Stimulated activated CD8-positive, alpha-beta memory T cell treated with anti-CD3 and anti-CD28 coated beads, Interleukin-4, amount 100 ng/mL, for 48 hours (primary cell): ENCODE results near the gene UACA.

Experiments
- DNase-seq: peaks from one replicate; pipeline ENCODE4 v3.0.0-alpha.2; 2020

The UACA gene

DNA sequence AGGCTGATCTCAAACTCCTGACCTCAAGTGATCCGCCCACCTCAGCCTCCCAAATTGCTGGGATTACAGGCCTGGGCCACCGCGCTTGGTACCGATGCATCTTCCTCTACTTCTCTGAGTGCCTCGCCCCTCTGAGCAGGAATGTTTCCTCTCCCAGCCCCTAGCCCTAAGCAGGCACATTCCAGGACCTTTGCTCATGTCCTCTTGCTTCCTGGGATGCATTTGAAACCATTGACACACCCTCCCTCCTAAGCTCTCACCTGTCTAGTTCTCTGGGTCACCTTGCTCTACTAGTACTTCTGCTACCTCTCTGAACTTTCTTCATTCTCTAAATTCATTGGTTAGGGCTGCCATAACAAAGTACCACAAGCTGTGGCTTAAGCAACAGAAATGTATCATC, 17.9 kb upstream of the UACA start:
- no peak for DNase-seq

DNA sequence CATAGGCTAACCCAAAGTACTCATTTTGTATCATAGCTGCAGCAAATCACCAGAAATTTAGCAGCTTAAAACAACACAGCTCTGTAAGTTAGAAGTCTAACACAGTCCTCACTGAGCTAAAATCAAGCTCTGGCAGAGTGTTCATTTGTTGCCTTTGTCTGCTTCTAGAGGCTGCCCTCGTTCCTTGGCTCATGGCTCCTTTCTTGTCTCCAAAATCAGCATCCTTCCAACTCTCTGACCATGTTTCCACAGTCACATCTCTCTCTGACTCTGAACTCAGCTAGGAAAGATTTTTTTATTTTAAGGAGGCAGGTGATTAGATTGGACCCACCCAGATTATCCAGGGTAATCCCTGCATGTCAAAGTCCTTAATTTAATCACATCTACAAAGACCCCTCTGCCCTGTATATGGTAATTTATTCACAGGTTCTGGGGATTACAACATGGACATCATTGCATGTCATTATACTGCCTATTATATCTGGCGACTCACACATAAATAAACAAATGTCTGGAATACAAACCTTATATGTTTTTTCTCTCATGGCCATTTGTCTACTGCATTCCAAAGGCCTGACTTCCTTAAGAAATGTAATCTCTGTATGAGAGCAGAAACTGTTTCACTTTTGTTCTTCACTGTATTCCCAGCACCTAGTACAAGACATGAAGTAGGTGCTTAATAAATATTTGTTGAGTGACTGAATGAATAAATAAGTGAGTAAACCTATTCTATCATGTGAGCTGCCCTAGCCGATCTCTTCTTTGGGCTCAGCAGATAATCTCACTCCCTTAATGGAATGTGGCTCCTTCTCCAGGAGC, 15.1 kb upstream of the UACA start:
- DNase-seq: no peak

DNA sequence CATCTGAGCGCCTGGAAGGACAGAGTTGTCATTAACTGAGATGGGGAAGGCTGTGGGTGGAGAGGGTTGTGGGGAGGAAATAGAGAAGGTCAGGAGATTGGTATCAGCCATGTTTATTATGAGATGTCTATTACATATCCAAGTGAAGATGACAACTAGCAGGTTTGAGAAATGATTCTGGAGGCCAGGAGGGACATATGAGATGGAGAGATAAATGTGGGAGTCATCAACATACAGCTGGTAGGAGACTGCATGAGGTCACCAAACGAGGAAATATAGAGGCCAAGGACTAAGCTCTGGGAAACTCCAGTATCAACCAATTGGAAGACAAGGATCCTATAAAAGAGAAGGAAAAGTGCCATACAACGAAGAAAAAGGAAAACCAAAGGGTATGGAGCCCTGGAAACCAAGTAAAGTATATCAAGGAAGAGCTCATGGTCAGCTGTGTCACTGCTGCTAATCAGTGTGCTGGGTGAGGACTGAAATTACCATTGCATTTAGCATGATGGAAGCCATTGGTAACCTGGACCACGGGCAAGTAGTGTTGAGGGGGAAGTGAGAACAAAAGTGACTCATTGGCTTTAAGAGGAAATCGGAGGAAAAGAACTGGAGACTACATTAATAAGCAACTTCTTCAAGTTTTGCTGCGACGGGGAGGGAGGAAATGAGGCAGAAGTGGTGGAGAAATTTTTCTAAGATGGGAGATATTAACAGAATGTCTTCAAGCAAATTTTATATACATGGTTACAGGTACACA, 14.0 kb upstream of the UACA start:
- no peak for DNase-seq

DNA sequence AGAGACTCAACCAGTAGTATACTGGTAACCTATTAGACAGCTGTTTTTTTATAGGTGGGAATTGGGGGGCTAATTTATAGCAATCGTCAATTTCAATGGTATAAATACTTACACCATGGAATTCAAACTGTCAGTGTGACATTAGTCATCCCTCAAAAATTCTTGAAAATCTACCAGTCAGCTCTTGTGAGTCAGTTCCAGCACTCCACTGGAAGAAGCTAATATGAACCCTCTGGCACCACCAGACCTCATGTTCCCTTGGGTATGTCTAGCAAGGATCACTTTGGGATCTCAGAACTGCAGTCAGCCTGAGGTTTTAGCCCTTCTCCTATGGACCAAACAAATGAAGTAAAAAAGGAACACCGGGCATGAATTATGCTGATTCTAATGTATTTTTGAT, 11.8 kb upstream of the UACA start:
- DNase-seq: no peak

DNA sequence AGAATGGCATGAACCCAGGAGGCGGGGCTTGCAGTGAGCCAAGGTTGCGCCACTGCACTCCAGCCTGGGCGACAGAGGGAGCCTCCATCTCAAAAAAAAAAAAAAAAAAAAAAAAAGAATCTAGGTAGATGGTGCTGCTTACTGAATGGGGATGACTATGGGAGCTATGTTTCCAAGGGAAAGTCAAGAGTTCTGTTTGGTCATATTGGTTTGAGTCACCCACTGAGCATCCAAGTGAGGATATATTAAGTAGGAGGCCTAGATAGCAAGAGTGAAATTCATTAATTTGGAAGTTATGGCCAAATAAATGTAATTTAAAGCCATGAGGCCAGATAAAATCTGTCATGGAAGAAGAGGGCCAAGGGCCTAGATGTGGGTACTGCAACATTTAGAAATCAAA, 9.0 kb upstream of the UACA start:
- DNase-seq: no peak

DNA sequence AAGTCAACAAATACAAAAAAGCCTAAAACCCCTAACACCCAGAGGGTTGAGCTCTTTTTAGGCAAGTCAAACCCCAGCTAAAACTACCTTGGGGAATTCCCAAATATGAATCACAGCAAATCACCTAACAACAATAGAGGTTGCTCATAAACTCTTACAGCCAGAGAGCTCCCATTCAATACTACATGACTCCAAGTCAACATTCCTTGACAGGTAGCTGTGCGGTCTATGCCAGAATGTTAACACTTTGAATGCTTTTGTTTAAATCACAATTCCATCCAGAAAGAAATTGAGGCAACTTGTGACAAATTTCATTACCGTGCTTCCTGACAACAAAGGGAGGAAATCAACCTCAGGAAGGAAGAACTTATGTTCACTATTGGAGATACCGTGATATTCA, 7.5 kb upstream of the UACA start:
- no peak for DNase-seq

DNA sequence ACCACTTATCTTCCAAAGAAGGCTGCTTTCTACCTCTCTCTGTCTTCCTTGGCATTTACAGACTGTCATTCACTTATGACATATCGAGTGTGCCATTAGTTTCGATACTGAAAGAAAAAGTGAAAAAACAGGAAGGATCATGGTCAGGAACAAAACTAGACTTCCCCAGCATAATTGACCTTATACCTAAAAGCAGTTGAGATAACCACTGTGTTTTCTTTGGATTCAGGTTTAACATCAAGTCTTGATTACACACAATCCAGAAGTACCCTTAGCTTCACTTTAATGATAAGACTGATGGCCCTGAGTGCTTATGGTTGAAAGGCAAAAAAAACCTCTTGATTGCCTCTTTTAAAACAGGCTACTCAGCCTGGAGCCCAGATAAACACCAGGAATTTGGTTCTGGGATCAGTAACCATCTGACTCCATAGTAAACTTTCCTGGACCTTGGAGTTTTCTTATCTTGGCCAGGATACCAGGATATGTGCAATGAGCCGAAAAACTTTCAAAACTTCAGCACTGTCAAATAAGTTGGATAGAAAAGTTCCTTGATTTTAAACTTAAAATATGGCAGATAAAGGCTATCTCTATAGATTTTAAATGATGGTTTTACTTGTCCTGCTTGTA, 5.0 kb upstream of the UACA start:
- DNase-seq: no peak

DNA sequence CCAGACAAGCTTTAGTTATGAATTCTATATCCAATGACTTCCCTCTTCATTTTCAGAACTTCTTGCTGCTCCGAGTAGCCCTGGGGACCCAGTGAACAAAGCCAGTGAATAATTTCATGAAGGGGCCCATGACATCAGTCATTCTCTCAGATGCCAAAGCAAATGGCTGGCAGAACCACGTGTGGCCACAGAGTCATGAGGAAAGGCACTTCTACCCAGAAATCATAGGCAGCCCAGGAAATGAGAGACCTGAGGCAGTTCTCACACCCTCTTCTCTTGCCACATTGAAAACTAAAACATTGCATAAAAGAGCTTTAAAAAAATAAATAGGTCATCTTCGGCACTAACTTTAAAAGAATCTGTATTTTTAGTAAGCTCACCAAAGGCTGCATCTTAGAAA, 4.3 kb upstream of the UACA start:
- no peak for DNase-seq

DNA sequence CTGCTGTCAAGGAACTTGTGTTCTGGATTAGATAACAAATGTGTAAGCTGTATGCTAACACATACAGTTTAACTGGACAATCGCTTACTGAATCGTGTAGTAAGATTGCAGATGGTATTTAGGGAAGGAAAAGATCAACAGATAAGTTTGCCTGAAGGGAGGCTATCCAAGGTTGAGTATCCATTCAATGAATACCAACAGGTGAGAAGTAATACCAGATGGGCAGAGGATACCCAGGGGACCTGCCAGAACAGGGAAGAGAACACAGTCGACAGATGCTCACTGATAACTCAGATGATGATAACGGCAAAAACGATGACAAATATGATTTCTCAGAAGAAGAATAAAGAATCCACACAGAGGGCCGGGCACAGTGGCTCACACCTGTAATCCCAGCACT, 3.2 kb upstream of the UACA start:
- DNase-seq: no peak

DNA sequence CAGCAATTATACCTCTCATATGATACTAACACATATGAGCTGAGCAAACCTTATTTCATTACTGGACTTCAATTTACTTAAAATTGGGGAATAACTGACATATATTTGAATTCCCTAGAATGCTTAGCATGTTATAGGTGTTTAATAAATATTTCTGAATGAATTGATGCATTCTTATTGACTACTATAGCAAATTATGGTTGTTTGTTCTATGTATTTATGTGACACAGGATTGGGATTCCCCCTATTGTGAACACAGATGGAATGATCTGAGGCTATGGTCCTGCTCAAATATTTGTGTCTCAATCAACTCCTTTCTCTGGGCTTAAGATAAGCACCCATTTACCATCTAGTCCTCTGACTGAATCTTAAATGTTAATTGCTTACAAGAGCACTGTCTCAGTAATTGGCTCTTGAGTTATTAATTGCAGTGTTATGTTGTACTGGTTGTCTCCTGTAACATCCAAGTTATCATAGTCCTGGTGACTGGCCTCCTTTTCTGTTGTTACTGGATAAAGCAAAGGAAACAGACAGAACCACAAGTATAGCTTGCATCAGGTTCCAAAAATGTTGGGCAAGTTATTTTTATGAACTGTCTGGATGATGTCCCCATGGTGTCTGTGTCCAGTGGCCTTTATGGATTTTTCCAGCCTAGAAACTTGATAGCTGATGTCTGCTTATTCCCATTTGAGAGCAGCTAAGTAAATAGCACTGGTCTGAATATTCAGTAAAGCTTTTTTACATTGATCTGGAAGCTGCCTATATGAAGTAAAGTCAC, 2.3 kb upstream of the UACA start:
- DNase-seq: no peak

DNA sequence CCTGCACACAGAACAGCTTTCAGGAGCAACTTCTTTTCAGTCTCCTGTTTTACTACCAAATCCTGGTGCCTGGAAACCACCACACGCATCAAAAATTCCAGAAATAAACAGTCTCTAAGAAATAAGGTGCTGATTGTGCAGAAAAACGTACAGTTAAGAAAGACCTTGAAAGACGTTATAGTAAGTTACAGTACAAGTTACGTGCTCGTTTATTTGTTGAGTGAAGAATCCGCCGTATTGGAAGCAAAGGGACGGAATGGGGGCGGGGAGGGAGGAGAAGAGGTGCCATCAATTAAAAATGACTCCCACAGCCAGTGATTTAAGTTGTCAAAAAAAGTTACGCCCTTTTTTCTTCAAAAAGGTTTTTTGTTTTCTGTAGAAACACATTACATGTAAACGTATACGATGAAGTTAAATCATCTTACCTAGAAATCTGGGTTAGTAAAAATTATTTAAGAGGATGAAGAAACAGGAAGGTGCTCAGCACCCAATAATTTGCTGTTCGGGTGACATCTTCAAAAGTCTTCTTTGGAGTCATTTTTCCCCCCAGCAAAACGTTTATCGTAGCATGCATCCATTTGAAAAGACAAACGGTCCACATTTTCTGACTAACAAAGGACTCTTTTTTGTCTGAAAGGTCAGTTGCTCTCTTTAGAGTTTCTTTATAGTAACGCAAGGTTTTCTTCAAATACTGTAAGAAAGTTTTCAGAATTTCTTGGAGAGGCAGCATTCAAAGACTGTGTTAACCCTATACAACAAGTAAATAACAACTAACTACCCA, 782 bp upstream of the UACA start:
- no peak for DNase-seq

DNA sequence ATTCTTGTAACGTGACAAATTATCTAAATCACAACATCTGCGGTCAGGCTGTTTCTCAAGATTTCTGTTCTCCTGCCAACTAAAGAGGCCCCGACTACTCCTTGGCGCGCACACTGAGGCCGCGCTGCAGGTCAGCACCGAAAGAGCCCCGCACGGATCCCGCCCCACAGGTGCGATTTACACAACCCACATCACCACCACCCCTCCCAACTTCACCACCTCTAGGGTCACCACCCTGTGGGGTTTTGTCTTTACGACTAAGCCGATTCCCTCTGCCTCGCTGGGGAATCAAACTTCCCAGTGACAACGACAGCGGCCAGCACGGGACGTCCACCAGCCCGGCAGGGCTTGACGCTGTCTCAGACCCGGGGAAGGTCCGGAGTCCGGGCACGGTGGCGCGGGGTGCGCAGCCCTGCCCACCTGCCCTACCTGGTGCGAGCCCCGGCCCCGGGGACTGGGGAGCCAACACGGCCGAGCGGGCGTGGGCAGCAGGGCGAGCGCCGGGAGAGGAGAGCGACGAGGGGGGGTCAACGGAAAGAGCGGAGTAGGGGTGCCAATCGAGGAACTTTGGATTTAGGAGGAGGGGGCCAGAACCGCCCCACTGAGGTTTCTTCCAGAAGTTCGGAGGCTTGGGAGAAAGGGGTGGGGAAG, 764 bp downstream of the UACA start:
- DNase-seq: peak; percentile 30

DNA sequence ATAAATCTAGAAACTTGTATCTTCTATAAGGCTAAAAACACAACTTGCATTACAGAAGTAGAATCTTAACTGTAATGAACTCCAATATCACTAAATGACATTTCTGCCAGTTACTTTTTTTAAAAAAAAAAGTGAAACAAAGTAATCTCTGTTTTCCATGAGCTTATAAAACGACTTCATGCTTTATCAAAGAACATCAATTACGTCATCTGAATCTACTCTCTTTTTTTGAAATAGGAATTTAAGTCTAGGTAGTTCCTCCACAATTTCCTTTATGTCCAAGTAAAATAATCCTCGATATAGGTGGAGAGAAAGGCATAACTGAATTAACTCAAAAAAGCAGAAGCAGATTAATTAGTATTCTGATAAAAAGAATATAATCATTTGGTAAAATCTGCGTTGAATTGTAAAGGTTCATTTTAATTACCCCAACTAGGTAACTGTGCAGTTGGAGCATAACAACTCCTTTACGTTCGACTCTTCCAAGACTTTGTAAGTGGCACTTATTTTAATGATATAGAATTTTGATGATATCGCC, 1.4 kb downstream of the UACA start:
- no peak for DNase-seq

DNA sequence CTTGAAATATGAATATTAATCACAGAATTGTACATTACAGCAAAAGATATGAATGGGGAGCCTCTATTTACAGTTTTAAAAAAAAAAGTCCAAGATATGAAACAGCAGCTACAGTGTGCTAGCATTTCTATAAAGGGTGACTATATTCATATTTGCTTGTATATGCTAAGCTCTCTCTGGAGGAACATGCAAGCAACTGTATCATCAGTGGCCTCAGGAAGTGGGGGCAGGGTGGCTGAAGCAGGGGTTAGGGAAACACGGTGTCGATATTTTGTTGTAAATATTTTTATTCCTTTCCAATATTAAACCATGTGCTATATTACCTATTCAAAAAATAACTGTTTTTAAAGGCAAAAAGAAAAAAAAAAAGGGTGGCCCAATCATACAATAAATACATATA, 2.3 kb downstream of the UACA start:
- no peak for DNase-seq

DNA sequence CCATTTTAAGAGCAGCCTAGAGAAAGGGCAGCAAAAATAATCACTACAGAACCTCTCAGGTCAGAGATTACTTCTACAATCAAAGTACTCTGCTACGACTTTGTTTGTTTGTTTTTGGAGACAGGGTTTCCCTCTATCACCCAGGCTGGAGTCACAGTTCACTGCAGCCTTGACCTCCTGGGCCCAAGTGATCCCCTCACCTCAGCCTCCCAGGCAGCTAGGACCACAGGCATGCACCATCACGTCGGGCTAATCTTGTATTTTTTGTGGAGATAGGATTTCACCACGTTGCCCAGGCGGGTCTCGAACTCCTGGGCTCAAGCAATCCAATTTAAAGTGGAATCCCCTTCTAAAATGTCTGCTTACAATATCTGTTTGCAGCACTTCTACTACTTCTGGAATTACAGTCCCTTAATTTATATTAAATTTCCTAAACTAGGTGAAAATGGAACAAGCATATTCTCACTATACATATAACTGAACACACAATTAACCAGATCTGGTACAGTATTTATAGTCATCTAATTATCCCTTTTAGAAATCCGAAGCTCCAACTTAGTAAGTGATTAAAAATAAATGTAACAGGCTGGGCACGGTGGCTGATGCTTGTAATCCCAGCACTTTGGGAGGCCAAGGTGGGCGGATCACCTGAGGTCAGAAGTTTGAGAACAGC, 4.4 kb downstream of the UACA start:
- DNase-seq: no peak

DNA sequence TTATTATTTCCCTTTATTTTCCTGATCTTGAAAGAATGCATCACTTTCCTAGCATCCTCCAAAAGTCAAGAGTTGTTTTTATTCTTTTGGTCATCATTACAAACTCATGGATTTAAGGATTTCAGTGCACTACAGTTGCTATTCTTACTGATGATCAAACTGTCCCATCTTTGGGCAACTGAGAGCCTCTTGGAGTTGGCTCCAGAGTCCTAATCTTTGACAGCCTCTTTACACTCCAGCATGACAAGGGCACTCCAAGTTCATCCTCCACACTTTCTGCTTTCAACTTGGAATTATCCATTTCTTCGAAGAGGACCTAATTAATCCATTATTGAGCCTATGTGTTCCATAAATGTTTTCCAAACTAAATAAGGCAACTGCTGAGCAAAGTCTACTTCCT, 5.7 kb downstream of the UACA start:
- no peak for DNase-seq

DNA sequence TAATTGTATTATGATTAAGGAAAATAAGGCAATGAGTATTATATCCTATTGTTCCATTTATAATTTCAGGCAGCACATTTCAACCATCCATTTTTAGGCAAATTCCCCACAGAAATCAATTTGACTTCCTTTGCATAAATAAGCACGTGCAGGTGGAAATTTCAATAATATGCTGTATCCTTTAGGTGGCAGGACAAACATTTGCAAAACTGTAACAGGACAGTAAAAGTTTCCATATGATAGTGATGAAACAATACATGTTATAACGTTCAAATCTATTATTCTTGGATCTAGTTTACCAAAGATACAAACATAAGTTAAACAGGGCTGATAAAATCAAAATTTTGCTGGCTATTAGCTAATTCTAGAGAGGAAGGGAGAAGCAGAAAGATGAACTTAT, 8.5 kb downstream of the UACA start:
- DNase-seq: no peak

DNA sequence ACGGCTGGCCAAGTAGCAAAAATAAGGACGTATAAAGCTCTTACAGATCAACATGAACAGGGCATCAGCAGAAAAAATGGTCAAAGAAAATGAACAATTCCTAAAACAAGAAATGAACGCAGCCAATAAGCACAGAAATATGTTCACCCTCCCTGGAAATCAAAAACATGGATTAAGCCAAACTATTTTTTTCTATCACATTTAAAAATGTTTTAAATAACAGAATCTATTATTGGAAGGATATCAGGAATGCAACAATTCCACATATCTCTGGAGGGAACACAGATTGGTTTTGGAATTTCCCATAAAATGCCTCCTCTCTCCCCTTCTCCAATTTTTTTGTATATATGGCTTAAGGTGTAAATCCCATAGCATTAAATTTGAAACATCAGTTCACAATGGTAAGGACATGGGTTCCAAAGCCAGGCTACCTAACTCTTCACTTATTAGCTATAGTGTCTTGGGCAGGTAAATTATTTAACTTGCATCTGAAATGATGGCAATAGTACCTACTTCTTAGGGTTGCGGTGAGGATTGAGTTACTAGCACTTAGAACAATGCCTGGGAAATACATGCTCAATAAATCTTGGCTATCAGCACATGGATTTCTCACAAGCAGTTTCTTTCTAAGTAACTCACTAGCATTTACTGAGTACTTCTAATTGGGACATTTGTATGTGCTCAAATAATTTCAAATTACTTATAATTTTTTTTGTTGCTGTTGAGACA, 10.1 kb downstream of the UACA start:
- DNase-seq: no peak

DNA sequence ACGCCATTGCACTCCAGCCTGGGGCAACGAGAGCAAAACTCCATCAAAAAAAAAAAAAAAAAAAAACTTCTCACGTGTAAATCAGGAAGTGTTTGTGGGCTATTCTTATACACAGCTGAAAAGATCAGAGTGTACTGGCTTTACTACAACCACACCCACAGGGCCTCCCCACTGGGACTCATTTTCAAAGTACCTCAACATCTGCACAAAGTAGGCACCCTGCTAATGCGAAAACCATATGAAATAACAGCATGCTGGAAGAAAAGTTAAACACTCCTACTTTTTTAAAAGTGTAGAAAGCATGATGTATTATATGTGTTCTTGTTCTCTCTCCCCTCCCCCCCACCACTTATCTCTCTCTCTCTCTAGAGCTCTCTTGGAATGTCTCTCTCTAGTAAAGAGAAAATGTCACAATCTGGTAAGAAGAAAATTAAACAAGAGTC, 11.1 kb downstream of the UACA start:
- no peak for DNase-seq

DNA sequence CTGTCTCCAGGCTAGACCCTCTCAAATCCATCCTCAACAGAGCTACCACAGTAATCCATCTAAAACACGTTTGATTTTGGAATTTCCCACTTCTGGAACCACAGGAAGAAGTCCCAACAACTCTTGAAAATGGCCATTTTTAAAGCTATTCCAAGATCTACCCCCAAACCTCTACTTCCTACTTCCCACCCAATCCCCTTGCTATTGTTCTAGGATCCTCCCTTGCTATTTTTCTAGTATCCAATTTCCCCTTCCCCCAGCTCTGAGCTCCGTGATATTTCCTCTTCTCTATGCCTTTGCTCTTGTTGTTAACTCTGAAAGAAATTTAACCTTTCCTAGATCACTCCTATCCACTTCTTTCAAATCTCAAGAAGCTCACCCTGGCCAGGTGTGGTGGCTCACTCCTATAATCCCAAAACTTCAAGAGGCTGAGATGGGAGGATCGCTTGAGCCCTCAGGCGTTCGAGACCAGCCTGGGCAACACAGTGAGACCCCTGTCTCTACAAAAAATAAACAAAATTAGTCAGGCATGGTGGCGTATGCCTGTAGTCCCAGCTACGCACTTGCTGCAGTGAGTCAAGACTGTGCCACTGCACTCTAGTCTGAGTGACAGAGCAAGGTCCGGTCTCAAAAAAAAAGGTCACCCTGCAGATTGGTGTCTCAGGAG, 13.0 kb downstream of the UACA start:
- DNase-seq: no peak
